Stimulated activated naive CD4-positive, alpha-beta T cell (primary cell): ENCODE data around the gene ZRANB1.

Experiments used
- DNase-seq, 6 experiments: peaks; one replicate each; lab custom pipeline; 2025; lab: John Stamatoyannopoulos, UW

Gene ZRANB1

GRCh38 chr10:125005312-125006187 lies 63.6 kb downstream of the ZRANB1 start:
- no peak for DNase-seq

- no peak for DNase-seq
Observed at GRCh38 chr10:125006188-125006680, 64.3 kb downstream of the ZRANB1 start.

- DNase-seq: no peak
Observed at GRCh38 chr10:125006921-125007426, 65.1 kb downstream of the ZRANB1 start.

GRCh38 chr10:125007436-125007835 lies 65.5 kb downstream of the ZRANB1 start:
- DNase-seq: no peak

- DNase-seq: no peak
Observed at GRCh38 chr10:125008689-125009638, 67.0 kb downstream of the ZRANB1 start.

GRCh38 chr10:125009661-125010161 lies 67.8 kb downstream of the ZRANB1 start:
- DNase-seq: no peak

GRCh38 chr10:125010362-125010761 lies 68.4 kb downstream of the ZRANB1 start:
- no peak for DNase-seq

- DNase-seq: no peak
Observed at GRCh38 chr10:125011171-125011925, 69.4 kb downstream of the ZRANB1 start.

GRCh38 chr10:125011926-125012705 lies 70.2 kb downstream of the ZRANB1 start:
- no peak for DNase-seq

GRCh38 chr10:125012851-125013528 lies 71.1 kb downstream of the ZRANB1 start:
- no peak for DNase-seq

GRCh38 chr10:125013529-125013872 lies 71.6 kb downstream of the ZRANB1 start:
- DNase-seq: no peak

GRCh38 chr10:125014086-125014830 lies 72.3 kb downstream of the ZRANB1 start:
- no peak for DNase-seq

GRCh38 chr10:125014836-125015355 lies 73.0 kb downstream of the ZRANB1 start:
- DNase-seq: no peak

- DNase-seq: no peak
Observed at GRCh38 chr10:125015356-125015944, 73.5 kb downstream of the ZRANB1 start.

- no peak for DNase-seq
Observed at GRCh38 chr10:125016123-125016522, 74.2 kb downstream of the ZRANB1 start.

- DNase-seq: no peak
Observed at GRCh38 chr10:125016611-125017202, 74.8 kb downstream of the ZRANB1 start.

- no peak for DNase-seq
Observed at GRCh38 chr10:125017547-125018298, 75.8 kb downstream of the ZRANB1 start.
